Prostate gland (tissue), 2 donors: ENCODE measurements around the gene DYNC1LI2.

ENCODE experiments used
- CTCF ChIP-seq, 4 experiments: fragments of 200-600 bp in 2 of 4; fragments of 450-650 bp in 2 of 4; sonication (generic) in 2 of 4; IDR thresholded peaks; 1 replicate in 3 of 4; 2 replicates in 1 of 4; pipeline ENCODE4 v1.5.1; 2016 to 2019; ENCODE audit warnings: antibody characterized with exemption in 4 of 4, mild to moderate bottlenecking in 2 of 4, moderate library complexity in 2 of 4
- POLR2AphosphoS5 ChIP-seq: sonication (generic); formaldehyde crosslinking; IDR thresholded peaks from one replicate; pipeline ENCODE4 v1.6.1; 2017; ENCODE audit warnings: antibody characterized with exemption

DNA sequence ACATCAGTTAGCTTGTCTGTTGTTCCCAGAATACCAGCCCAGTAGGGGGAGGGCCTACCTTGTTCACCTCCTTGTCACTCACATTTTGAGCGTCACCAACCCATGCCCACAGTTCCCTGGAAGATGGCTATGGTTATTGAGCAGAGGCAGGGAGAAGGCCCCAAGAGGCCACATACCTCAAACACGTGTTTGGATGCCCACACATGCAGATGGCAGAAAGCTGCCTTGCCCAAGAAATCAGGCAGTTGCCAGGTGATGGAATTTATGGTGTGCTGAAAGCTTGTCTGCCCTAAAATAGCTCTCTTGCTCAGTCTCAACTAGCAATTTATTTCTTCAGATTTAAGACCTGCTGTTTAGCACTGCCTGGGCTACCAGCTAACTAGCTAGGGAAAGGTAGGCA is 38.3 kb downstream of the DYNC1LI2 start:
- TF ChIP-seq CTCF (IDR thresholded peaks at IDR 0.05) (no peak), POLR2AphosphoS5 (no peak)
